Epithelial cell of esophagus (primary cell): ENCODE measurements around the gene IFT43.

ENCODE experiments used
- DNase-seq: peaks from one replicate; pipeline ENCODE4 v3.0.0; 2010; ENCODE audit warnings: low read depth
- H3K4me3 ChIP-seq: 2 replicates; pipeline ENCODE4 v1.5.1; 2011; ENCODE audit warnings: mild to moderate bottlenecking, low read length, control low read depth
- TF ChIP-seq, protein P1 (sequence below): IDR thresholded peaks from 2 replicates; pipeline ENCODE4 v1.5.1; 2011; ENCODE audit warnings: low read depth, mild to moderate bottlenecking, low read length, control low read depth, inconsistent platforms; ENCODE audit not compliant: insufficient read depth; ENCODE audit errors: missing control alignments

IFT43 gene

DNA sequence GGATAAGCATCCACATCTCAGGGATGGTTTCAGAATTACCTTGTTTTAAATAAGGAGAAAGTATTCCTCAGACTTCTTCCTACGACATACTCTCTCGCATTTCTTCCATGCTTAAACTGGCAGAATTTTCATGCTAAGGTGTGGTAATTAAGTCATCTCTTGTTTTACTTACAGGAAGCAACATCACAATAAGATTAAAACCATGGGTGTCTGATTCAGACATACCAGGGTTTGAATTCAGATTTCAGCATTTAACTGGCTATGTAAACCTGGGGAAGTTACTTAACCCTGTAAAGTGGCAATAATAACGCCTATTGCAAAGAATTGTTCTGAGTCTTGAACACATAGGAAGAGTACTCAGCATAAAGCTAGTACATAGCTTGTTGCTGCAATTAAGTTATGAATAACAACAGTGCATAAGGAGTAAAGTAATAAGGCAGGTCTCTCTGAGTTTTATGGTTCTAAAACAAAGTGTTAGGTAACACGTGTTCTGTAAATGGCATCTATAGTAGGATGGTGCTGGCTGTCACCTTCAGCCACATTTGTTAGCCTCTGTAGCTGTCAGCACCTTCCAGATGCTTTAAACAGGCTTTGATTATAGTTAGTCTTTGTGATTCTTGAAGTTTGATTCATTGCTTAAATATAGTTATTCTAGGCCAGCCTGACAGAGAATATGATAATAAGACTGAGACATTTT lies 38.8 kb downstream of the IFT43 start:
- TF ChIP-seq, protein P1, sequence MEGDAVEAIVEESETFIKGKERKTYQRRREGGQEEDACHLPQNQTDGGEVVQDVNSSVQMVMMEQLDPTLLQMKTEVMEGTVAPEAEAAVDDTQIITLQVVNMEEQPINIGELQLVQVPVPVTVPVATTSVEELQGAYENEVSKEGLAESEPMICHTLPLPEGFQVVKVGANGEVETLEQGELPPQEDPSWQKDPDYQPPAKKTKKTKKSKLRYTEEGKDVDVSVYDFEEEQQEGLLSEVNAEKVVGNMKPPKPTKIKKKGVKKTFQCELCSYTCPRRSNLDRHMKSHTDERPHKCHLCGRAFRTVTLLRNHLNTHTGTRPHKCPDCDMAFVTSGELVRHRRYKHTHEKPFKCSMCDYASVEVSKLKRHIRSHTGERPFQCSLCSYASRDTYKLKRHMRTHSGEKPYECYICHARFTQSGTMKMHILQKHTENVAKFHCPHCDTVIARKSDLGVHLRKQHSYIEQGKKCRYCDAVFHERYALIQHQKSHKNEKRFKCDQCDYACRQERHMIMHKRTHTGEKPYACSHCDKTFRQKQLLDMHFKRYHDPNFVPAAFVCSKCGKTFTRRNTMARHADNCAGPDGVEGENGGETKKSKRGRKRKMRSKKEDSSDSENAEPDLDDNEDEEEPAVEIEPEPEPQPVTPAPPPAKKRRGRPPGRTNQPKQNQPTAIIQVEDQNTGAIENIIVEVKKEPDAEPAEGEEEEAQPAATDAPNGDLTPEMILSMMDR = no peak
- no peak overlapping the region for H3K4me3 ChIP-seq
- peak; percentile 70 for DNase-seq

DNA sequence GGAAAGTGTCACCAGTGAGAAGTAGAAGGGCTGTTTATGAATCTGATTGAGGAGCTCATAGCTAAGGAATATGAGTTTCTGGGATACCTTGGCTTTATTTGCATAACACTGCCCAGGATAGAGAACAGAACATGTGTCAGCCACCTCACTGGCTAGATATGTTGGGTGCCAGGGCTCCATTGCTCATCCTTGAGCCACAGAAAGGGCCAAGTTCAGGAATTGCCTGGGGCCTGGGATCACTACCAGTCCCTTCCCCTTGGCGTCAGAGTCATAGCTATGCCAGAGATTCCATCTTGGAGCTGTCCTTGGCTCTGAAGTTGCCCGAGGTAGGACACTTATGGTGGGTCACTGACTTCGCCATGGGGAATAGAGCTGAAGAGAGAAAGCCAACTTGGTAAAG lies 49.0 kb downstream of the IFT43 start:
- H3K4me3 ChIP-seq = no peak overlapping the region
- peak; percentile 55 for DNase-seq
- TF ChIP-seq, protein P1 = no peak

DNA sequence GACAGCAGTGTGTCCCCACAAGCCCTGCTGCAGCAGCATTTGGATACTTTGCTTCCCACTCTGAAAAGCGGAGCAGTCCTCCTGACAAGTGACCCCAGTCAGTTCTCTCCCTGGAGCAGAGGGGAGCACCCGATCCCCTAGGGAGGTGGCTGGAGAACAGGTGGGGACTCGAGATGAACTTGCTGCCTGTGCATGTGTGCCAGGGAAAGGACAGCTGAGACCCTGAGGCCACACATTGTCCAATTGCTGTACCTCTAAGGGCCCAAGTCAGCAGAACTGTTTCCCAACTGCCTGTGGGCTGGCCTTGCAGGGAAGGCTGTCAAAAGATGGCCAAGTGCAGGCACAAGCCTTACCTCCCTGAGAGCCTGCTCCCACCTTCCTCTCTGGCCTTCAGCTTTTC lies 55.1 kb downstream of the IFT43 start:
- no peak overlapping the region for H3K4me3 ChIP-seq

DNA sequence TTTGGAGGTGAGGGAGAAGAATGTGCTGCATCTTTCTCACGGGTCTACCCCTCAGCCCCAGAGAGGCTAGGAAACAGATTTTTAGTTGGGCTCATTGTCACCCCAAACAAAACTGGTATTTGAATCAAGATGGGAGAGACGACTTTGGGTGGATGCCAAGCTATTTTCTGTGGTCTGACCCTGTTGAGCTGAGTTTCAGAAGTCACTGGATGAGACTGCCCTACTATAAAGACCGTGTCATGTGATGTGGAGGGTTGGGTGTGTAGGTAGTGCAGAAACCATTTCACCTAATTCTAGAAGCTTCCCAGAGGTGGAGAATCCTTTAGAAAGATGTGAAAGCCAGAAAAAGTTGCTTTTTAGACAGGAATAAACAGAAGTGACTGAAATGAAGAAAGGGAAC lies 60.2 kb downstream of the IFT43 start:
- DNase-seq = no peak
- TF ChIP-seq, protein P1 = no peak
- no peak overlapping the region for H3K4me3 ChIP-seq

More for the DNA sequence above, 55.1 kb downstream of the IFT43 start:
- no peak for DNase-seq
- TF ChIP-seq, protein P1 = no peak

DNA sequence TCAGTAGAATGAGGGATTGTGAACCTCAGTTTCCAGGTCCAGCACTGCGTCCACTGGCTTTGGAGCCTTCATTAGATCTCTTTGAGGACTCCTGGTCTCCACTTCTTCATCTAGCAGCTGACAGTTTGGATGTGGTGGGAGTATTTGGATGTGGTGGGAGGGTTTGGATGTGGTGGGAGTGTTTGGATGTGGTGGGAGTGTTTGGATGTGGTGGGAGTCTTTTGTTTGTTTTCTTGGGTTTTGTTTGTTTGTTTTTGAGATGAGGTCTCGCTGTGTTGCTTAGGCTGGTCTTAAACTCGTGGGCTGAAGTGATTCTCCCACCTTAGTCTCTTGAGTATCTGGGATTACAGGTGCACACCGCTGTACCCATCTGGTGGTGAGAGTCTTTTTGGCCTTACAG lies 64.7 kb downstream of the IFT43 start:
- no peak for DNase-seq

DNA sequence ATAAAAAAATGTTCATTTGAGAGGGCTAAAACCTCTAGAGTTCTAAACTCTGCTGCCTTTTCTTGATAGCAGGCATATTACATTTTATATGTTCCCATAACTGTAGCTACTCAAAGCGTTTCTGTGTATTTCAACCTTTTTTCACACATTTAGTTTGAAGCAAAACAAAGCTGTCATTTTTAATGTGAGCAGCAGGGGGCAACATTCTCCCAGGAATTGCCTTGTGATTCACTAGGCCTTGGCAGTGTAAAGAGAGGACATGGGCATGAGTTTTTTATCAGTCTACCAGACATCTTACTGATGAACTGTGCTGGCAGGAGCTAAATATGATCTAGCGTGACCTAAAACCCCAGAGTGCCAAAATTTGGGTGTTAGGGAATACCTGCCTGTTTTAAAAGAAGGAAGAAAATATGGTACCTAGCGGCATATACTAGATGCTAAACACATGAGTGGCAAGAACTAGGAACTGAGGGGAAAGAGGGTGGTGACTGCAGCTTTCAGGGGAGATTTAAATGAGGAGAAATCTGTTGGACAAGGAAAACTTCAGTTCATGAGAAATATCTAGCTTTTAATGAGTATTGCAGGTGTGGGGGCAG lies 65.3 kb downstream of the IFT43 start:
- TF ChIP-seq, protein P1 = peak; percentile 74
- peak; percentile 65 for DNase-seq

More for the DNA sequence above, 64.7 kb downstream of the IFT43 start:
- H3K4me3 ChIP-seq = no peak overlapping the region
- TF ChIP-seq, protein P1 = no peak

More for the DNA sequence above, 65.3 kb downstream of the IFT43 start:
- H3K4me3 ChIP-seq = no peak overlapping the region
